ENCODE results near the gene PTBP3. TPM values are rescaled to one million over a fixed set of nuclear protein-coding genes. Genes with fewer than 3 reads are reported as not detected.

PTBP3 gene
- total and polyA plus RNA-seq, 2 of the 13 experiments (the other 11 are each of a cell fraction or from before 2014, with no cell fraction given): 52.8 to 61.1 TPM

GRCh38 chr9:112337547-112337946 is 4.1 kb upstream of the PTBP3 start (continued):
- TF ChIP-seq MAZ (IDR thresholded peaks at IDR 0.05; ENCODE audit: borderline replicate concordance, low read depth, low read length) (no peak), MAZ (CRISPR knock-in tag; IDR thresholded peaks at IDR 0.05; ENCODE audit: low read depth) (no peak), CREM (IDR thresholded peaks at IDR 0.05) (no peak; the same call in 1 of the 2 replicates), CREM (CRISPR knock-in tag; IDR thresholded peaks at IDR 0.05) (no peak), ZSCAN30 (CRISPR knock-in tag; IDR thresholded peaks at IDR 0.05) (no peak), ZNF143 (CRISPR knock-in tag; IDR thresholded peaks at IDR 0.05) (no peak), ZNF3 (CRISPR knock-in tag; IDR thresholded peaks at IDR 0.05) (no peak), NBN (conservative IDR thresholded peaks at IDR 0.05) (no peak), ZNF33B (CRISPR knock-in tag; IDR thresholded peaks at IDR 0.05) (no peak), MEIS1 (CRISPR knock-in tag; IDR thresholded peaks at IDR 0.05; ENCODE audit: borderline replicate concordance) (no peak), THAP9 (CRISPR knock-in tag; IDR thresholded peaks at IDR 0.05; ENCODE audit: borderline replicate concordance) (no peak), HNF4G (IDR thresholded peaks at IDR 0.05; ENCODE audit: borderline replicate concordance, low read depth, low read length) (peak; percentile 84; the same call in 1 of the 2 replicates), HNF4G (CRISPR knock-in tag; IDR thresholded peaks at IDR 0.05; ENCODE audit: borderline replicate concordance, low read depth) (no peak), HIC2 (CRISPR knock-in tag; IDR thresholded peaks at IDR 0.05; ENCODE audit: low read depth) (no peak), NCOR1 (IDR thresholded peaks at IDR 0.05; ENCODE audit: borderline replicate concordance, low read length) (peak; percentile 57; the same call in 1 of the 2 replicates), SRSF1 (optimal IDR thresholded peaks at IDR 0.05; ENCODE audit: low read depth, low read length) (no peak), HMGA1 (CRISPR knock-in tag; conservative IDR thresholded peaks at IDR 0.05) (no peak)
- TF ChIP-seq, protein P1, sequence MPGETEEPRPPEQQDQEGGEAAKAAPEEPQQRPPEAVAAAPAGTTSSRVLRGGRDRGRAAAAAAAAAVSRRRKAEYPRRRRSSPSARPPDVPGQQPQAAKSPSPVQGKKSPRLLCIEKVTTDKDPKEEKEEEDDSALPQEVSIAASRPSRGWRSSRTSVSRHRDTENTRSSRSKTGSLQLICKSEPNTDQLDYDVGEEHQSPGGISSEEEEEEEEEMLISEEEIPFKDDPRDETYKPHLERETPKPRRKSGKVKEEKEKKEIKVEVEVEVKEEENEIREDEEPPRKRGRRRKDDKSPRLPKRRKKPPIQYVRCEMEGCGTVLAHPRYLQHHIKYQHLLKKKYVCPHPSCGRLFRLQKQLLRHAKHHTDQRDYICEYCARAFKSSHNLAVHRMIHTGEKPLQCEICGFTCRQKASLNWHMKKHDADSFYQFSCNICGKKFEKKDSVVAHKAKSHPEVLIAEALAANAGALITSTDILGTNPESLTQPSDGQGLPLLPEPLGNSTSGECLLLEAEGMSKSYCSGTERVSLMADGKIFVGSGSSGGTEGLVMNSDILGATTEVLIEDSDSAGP (CRISPR knock-in tag; IDR thresholded peaks at IDR 0.05; ENCODE audit: borderline replicate concordance): no peak
- TF ChIP-seq, protein P2, sequence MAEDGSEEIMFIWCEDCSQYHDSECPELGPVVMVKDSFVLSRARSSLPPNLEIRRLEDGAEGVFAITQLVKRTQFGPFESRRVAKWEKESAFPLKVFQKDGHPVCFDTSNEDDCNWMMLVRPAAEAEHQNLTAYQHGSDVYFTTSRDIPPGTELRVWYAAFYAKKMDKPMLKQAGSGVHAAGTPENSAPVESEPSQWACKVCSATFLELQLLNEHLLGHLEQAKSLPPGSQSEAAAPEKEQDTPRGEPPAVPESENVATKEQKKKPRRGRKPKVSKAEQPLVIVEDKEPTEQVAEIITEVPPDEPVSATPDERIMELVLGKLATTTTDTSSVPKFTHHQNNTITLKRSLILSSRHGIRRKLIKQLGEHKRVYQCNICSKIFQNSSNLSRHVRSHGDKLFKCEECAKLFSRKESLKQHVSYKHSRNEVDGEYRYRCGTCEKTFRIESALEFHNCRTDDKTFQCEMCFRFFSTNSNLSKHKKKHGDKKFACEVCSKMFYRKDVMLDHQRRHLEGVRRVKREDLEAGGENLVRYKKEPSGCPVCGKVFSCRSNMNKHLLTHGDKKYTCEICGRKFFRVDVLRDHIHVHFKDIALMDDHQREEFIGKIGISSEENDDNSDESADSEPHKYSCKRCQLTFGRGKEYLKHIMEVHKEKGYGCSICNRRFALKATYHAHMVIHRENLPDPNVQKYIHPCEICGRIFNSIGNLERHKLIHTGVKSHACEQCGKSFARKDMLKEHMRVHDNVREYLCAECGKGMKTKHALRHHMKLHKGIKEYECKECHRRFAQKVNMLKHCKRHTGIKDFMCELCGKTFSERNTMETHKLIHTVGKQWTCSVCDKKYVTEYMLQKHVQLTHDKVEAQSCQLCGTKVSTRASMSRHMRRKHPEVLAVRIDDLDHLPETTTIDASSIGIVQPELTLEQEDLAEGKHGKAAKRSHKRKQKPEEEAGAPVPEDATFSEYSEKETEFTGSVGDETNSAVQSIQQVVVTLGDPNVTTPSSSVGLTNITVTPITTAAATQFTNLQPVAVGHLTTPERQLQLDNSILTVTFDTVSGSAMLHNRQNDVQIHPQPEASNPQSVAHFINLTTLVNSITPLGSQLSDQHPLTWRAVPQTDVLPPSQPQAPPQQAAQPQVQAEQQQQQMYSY (CRISPR knock-in tag; IDR thresholded peaks at IDR 0.05): no peak
